A549 (cell line): ENCODE results near the gene PAN3.

Experiments used
- CHD2 ChIP-seq: fragments of 150-350 bp; IDR thresholded peaks from 2 replicates; pipeline ENCODE4 v1.6.1; 2014; ENCODE audit warnings: low read length; ENCODE audit not compliant: partially characterized antibody
- CTCF ChIP-seq: fragments of >200 bp; sonication (Bioruptor Twin); formaldehyde crosslinking; IDR thresholded peaks from 3 replicates; pipeline ENCODE4 v1.5.1; 2016
- ESRRA ChIP-seq: fragments of 150-350 bp; IDR thresholded peaks from 2 replicates; pipeline ENCODE4 v1.6.1; 2014; ENCODE audit warnings: mild to moderate bottlenecking, low read length, borderline replicate concordance
- GATA3 ChIP-seq: IDR thresholded peaks from 2 replicates; pipeline ENCODE4 v1.6.1; 2012; ENCODE audit warnings: borderline replicate concordance
- NR3C1 ChIP-seq: fragments of >200 bp; sonication (Bioruptor Twin); formaldehyde crosslinking; IDR thresholded peaks from 3 replicates; pipeline ENCODE4 v1.6.1; 2017
- ZC3H11A ChIP-seq: fragments of 450-650 bp; IDR thresholded peaks from 2 replicates; pipeline ENCODE4 v1.6.1; 2014; ENCODE audit warnings: antibody characterized with exemption, mild to moderate bottlenecking

- TF ChIP-seq CTCF (no peak), CHD2 (no peak), NR3C1 (no peak), ZC3H11A (no peak), ESRRA (no peak), GATA3 (no peak)
Observed at GRCh38 chr13:28316129-28316528, 177.8 kb downstream of the PAN3 start.
